ENCODE results near the gene BCL2L14.
A peak's percentile ranks its signal among the peaks of the same experiment; 100 is the strongest.

Gene BCL2L14

GRCh38 chr12:12029653-12030052, 41.1 kb upstream of the BCL2L14 start:
- no peak for TF ChIP-seq CTCF (conservative IDR thresholded peaks at IDR 0.05)
- H3K27ac ChIP-seq: no peak overlapping the region

GRCh38 chr12:12032260-12032791, 38.4 kb upstream of the BCL2L14 start:
- H3K27ac ChIP-seq: peak overlapping the region; percentile 61
- no peak for TF ChIP-seq CTCF (conservative IDR thresholded peaks at IDR 0.05)

- H3K27ac ChIP-seq: peak overlapping the region; percentile 61
- peak; percentile 96 for TF ChIP-seq CTCF (conservative IDR thresholded peaks at IDR 0.05)
Measured at GRCh38 chr12:12032851-12033797, 37.6 kb upstream of the BCL2L14 start.

GRCh38 chr12:12033824-12034223, 36.9 kb upstream of the BCL2L14 start:
- no peak for TF ChIP-seq CTCF (conservative IDR thresholded peaks at IDR 0.05)
- no peak overlapping the region for H3K27ac ChIP-seq

- TF ChIP-seq CTCF (conservative IDR thresholded peaks at IDR 0.05): no peak
- no peak overlapping the region for H3K27ac ChIP-seq
Measured at GRCh38 chr12:12034344-12034743, 36.4 kb upstream of the BCL2L14 start.

- no peak for TF ChIP-seq CTCF (conservative IDR thresholded peaks at IDR 0.05)
- no peak overlapping the region for H3K27ac ChIP-seq
Measured at GRCh38 chr12:12035229-12035628, 35.5 kb upstream of the BCL2L14 start.

GRCh38 chr12:12036901-12037300, 33.8 kb upstream of the BCL2L14 start:
- TF ChIP-seq CTCF (conservative IDR thresholded peaks at IDR 0.05): no peak
- no peak overlapping the region for H3K27ac ChIP-seq

Data from VCaP (cell line).